Left cardiac atrium (tissue), 4 donors: Measurements from ENCODE around the gene SLC30A7. TPM values are rescaled to one million over a fixed set of nuclear protein-coding genes. Genes with fewer than 3 reads are reported as not detected.
"Not testable (repeated sequence)": the region's sequence is repeated elsewhere in the genome, so short reads cannot be mapped to it uniquely, and the experiment has no call there.

ENCODE experiments used
- ATAC-seq, 2 donors: fragments of 200-7000 bp; cut with Tn5 transposase; one replicate each; pipeline ENCODE4 v1.9.1; 2020; ENCODE audit warnings: mild to moderate bottlenecking in 2 of 2, moderate library complexity in 2 of 2
- DNase-seq: peaks from one replicate; pipeline ENCODE4 v3.0.0-alpha.2; 2020
- intact Hi-C, 2 donors: fragments of 100-400 bp; cut with DNase I; formaldehyde crosslinking; loops; one replicate each; pipeline versions ENCODE4 v1.14.1 to v1.15.1; 2022 to 2023
- long read RNA-seq: library from polyadenylated mRNA; unstranded; transcript quantifications from one replicate; pipeline ENCODE4 v2.0.0, GENCODE V29; 2021
- total RNA-seq, 2 donors: library from RNA; stranded (reverse); fragmentation: NEBNext Ultra II Directional; extraction: Animal tissue kit (Norgen Biotek cat#: 25700); gene quantifications; one replicate each; pipeline ENCODE4 v1.2.1, GENCODE V29; 2021
- donor health status: DM: no; HTN: yes; CAD: no.
- donor health status: DM: no; HTN: yes; CAD: no; lungs with severe emphysema.
- donor health status: DM: yes; HTN: yes; CAD: no.
- donor health status: Dilated cardiomyopathy.

SLC30A7 gene, protein sequence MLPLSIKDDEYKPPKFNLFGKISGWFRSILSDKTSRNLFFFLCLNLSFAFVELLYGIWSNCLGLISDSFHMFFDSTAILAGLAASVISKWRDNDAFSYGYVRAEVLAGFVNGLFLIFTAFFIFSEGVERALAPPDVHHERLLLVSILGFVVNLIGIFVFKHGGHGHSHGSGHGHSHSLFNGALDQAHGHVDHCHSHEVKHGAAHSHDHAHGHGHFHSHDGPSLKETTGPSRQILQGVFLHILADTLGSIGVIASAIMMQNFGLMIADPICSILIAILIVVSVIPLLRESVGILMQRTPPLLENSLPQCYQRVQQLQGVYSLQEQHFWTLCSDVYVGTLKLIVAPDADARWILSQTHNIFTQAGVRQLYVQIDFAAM
- total RNA-seq: 10 to 100 TPM in 1 of 2 donors, 1 to 10 TPM in 1; 7.0 to 14.2 TPM
- long read RNA-seq, full-length matches to known transcripts: 4 of 10 reads
- long read RNA-seq, partial matches to known transcripts: 1 of 10 reads
- long read RNA-seq, other reads (novel, unspliced or antisense): 5 of 10 reads

DNA sequence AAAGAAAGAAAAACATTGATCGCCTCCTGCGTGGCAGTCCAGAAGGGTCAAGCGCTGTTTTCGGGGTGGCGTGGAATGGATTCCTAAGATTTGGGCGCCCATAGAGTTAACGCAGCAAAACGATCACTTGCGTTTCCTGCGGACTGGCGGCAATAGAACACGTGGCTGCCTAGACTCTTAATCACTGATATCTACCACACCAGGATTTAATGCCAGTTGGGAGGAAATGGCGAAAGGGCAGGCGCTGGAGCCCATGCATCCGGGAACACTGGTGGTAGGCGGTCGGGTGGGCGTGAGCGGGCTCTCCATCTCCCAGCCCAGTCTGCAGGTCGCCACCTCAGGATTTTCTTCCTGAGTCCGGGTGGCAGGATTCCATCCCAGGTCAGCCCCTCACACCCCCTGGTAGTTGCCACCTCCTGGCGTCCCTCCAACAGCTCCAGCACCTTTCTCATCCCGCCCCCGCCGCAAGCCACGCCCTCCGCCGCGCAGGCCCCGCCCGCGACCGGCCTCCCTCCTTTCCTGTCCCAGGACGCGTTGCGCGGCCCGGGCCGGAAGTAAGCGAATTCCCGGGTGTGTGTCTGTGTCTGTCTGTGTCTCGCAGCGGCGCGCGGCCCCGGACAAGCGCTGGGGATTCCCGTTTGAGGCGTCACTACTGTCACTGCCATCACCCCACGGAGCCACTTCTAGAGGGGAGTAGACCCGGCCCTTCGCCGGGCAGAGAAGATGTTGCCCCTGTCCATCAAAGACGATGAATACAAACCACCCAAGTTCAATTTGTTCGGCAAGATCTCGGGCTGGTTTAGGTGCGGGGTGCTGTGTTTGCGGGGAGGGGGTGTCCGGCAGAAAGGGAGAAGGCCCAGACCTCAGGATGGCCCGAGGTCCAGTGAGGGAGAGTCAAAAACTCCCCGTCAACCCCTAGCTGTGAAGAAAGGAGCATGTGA lies at the start of gene SLC30A7:
SLC30A7 (plus strand) TSS at position 551 of the 941 bp plus-strand sequence; CDS start at position 724, 173 bp downstream.
- ATAC-seq (peak; percentile 96 to 98), DNase-seq (peak; percentile 96)
- intact Hi-C loops: no loop called here

DNA sequence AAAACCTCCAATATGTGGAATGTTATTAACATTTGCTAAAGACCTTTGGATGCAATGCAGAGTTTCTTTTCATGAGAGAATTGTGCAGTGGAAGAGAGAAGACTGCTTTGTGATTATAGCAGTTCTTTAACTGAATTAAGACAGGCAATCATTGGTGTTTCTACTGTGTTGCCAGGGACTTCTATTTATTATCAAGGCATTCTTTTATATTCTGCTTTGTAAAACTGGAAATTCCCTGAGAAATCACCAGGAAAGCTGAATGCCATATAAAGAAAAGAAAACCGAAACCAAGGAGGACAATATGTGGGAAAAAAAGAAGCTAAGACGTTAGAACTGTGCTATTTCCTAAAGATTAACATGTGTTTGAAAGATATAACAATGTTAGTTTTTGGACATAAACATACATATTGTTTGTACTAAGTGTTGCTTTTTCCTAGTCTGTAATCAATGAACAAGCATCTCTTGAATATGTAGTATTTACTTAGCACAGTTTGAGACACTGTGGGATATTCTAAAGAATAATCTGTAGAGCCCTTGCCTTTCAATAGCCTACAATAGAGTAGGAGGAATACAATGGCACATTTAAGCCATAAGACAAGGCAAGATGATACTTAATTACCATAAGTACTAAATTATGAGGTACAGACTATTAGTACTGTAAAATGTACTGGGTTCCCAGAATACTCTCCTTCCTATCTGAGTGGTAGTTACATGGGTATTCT lies 48.4 kb upstream of the SLC30A7 start:
- intact Hi-C loops: no loop called here
- no peak for DNase-seq
- no peak for ATAC-seq

DNA sequence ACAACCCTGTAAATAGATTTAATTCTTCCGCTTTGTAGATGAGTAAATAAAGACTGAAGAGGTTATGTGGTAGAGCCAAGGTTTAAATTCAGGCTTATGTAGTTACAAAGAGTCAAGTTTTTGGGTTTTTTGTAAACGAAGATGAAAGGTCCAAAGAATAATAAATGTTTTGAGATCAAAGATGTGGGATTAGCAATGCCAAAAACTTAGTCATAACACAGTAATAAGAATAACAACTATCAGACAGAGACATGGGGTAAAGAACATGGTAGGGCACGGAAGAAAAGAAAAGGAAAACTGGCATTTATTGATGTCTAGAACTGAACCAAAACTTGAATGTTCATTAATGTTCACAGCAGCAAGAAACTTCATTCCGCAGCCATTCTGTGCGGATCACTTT lies 44.2 kb upstream of the SLC30A7 start:
- DNase-seq (no peak), ATAC-seq (no peak)
- intact Hi-C loops: no loop called here

DNA sequence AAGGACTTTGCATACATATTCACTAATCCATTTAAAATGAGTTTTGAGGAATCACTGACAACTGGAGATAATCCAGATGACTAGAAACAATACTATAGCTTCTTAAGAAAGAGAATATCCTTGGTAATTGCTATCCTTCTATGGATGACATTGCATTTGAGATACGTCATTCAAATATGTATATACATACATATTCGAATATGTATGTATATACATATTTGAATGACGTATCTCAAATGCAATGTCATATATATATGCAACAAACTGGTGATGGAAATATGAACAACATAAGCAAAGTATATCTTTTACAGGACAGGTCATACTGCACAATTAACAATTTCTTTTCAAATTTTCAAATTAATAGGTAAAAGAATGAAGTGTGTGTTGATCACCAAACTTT lies 42.9 kb upstream of the SLC30A7 start:
- no peak for ATAC-seq
- intact Hi-C loops: no loop called here
- DNase-seq: no peak

DNA sequence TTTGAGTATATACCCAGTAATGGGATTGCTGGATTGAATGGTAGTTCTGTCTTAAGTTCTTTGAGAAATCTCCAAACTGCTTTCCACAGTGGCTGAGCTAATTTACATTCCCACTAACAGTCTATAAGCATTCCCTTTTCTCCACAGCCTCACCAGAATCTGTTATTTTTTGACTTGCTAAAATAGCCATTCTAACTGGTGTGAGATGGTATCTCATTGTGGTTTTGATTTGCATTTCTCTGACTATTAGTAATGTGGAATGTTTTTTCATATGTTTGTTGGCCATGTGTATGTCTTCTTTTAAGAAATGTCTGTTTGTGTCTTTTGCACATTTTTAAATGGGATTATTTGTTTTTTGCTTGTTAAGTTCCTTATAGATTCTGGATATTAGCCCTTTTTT lies 40.8 kb upstream of the SLC30A7 start:
- intact Hi-C loops, DNase-seq, ATAC-seq: not testable (repeated sequence)

DNA sequence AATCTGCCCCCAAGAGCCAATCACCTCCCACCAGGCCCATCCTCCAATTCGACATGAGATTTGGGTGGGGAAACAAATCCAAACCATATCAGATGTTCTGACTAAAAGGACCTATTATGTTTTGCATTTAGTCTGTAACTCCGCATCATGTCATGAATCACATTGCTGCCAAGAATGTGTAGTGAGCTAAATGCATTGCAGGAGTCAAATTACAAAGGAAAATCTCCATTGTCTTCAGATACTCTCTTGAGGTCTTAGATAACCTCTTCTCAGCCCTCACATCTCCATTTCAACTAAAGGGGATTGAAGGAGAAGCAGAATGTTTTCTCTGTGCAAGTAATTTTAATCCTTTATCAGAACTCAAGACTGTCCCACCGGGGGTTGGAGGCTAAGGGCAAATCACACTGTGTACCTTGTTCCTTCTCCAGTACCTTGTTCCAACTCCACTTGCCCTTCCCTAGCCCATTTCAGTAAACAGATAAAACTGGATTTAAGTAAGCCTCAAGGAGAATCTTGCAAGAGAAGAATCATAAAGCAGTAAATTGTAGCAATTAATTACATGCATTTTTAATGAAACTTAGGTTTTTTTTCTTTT lies 35.4 kb upstream of the SLC30A7 start:
- ATAC-seq (no peak), DNase-seq (no peak)
- intact Hi-C loops: loop anchor here in 1 of 2 donors (5.0 to 10.0 kb wide), 2 partner anchors 248 to 1046 kb away; no protein-coding TSS in a partner anchor

DNA sequence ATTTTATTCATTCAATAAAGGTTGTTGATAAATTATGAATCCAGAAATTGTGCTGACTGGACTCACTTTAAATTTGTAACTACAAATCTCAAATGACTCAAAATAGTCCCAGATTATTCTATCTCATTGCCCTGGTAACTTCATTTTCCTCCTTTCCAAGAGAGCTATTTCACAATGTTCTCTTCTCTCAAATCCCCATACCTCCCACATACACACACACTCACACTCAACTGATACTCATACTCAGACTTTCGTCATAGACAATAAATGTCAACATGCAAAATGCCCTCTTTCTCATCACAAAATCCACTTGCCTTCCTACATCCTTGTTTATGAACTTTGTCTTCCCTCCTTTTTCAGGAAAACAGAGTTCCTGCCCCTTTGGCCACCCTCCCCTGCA lies 34.5 kb upstream of the SLC30A7 start:
- intact Hi-C loops: loop anchor here in 1 of 2 donors (5.0 to 10.0 kb wide), 2 partner anchors 249 to 1047 kb away; no protein-coding TSS in a partner anchor
- peak in 1 of 2 donors; percentile 79 for ATAC-seq
- no peak for DNase-seq

DNA sequence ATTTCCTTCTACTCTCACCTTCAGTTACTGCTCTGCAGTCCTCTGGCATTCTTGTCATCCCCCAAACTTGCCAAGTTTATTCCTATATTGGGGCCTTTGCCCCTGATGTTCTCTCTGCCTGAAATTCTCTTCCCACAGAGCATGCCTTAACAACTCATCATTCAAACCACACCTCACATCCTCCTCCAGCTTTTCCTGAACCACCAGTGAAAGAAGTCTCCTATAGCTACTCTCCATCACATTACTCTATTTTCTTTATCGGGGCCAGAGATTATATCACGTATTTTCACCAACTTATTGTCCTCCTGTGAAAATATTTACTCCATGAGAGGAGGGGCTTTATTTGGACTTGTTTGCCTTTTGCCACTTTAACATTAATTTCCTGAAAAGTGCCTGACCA lies 33.3 kb upstream of the SLC30A7 start:
- ATAC-seq (peak in 1 of 2 donors; percentile 44), DNase-seq (no peak)
- intact Hi-C loops: loop anchor here in 1 of 2 donors (5.0 to 10.0 kb wide), 2 partner anchors 250 to 1048 kb away; no protein-coding TSS in a partner anchor

DNA sequence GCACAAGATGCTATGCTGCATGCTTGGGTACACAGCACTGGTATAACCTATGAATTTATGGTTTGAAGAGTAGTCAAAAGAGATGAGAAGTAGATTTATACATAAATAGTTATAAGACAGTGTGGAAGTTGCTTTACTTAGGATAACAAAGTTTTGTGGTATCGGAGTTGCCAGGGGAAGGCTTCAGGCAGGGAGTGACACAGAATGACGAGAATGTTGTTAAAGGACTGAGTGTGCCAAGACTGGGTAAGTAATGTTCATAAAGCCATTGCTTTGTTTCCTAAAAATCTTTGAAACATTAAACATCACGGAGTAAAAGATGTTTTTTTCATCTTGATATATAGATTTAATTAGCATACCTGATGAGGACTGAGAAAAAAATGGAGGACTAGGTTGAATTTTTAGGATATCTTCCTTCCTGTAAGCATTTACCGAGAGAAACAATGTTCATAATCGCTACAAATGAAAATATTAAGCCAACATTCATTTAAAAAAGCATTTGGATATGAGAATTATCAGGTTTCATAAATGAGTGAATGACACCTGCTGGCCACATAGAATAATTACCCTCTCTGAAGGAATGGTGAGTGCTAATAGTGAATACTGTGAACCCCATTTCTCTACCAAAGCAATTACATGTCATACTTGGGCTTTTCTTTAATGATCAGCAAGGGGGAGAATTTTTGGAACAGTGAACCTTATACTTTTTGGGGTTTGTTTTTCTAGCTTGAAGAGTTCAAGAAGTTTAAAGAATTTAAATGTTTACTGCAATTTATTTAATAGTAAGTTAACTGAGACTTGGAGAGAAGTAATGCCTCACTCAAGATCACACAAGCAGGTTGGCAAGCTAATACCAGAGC lies 29.6 kb upstream of the SLC30A7 start:
- ATAC-seq (peak; percentile 62 to 70), DNase-seq (no peak)
- intact Hi-C loops: loop anchor here (2.0 to 10.0 kb wide), 3 partner anchors 259 to 1051 kb away; no protein-coding TSS in a partner anchor

DNA sequence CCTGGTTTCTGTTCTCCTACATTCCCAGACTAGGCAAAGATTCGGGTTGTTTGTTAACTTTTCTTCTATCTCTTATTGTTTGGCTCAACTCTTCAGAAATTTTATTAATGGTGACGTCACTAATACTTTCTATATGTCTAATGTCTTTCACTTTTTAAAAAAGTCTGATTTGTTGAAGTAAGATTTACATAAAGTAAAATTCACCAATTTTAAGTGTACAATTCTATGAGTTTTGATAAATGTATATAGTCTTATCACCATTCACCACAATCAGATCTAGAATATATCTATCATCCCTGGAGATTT lies 29.0 kb upstream of the SLC30A7 start:
- intact Hi-C loops: loop anchor here (2.0 to 10.0 kb wide), 3 partner anchors 260 to 1052 kb away; no protein-coding TSS in a partner anchor
- ATAC-seq (no peak), DNase-seq (no peak)

DNA sequence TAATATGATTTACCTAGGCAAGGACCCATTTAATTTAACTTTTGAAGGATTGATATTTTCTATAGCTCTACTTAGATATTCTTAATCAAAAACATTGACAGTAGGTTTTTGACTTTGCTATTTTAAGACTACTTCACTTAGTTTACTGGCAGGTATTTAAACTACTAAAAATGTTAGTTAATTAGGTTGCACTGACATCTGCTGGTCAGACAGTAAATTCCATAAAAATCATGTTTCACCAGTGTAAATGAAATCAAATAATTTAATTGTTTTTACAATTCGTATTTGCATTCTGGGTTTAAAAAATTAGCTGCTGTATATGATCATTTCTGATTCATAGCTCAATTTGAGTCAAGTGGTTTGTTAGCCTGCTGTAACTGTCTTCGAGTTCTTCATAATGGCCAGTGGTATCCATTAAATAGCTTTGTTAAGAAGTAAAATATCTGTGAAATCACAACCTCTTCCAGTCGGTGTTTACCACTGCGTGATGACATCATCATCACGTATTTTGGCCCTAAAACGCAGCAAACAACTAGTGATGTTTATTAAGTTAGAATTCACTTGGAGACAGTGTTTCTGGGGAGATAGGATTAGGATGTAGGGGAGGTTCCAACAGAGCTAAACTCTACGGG lies 27.4 kb upstream of the SLC30A7 start:
- intact Hi-C loops: loop anchor here (2.0 to 10.0 kb wide), 3 partner anchors 406 to 1054 kb away; no protein-coding TSS in a partner anchor
- ATAC-seq (peak in 1 of 2 donors; percentile 17), DNase-seq (no peak)

DNA sequence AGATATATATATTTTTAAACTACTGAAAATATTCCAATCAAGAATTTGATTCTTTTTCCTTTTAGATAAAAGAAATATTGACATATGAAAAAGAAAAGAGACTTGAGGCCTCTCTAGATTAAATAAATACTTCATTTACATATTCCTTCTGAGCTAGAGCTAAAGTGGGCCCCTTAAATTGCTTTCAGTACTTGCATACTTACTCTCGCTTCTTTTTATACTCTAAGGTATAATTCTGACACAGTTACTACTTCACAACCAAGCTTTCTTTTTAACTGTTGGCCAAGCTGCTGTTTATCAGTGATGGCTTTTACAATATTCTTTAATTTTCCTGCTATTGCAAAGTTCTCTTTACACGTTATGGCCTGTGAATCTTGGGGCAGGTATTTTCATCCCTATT lies 25.9 kb upstream of the SLC30A7 start:
- DNase-seq (no peak), ATAC-seq (no peak)
- intact Hi-C loops: loop anchor here (2.0 to 10.0 kb wide), 3 partner anchors 407 to 1055 kb away; no protein-coding TSS in a partner anchor

DNA sequence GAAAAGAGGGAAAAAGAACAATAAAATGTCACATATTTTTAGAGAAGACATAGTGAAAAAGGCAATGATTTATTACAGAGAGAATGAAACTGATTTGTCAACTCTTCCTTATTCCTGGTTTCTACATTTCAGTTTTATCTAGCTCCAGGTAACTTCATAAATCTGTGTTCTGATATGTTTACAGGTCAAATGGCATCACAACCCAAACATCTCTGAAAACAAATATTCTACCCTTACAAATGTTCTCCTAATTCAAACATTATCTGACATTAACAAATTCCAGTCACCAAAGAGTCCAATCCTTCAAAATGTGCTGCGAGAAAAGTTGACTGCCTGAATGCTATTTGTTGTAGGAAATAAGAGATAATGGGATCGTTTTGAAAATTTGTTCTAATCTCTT lies 21.5 kb upstream of the SLC30A7 start:
- ATAC-seq (no peak), DNase-seq (no peak)
- intact Hi-C loops: no loop called here

DNA sequence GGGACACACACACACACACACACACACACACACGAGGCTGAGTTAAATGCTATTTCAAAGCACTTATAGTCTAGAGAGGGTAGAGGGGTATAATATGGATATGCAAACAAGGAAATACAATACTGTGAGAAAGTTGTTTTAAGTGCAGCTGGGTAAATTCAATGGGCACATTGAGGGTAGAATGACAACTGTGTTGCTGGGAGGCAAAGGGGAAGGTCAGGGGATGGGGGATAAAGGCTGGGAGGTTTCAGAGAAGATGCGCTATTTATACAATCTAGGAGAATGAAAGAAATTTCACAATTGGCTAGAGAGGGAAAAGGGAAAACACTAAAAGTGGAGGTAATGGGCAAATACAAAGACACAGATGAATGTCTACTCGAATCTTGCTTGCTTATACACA lies 20.7 kb upstream of the SLC30A7 start:
- DNase-seq: no peak
- ATAC-seq: no peak
- intact Hi-C loops: no loop called here

DNA sequence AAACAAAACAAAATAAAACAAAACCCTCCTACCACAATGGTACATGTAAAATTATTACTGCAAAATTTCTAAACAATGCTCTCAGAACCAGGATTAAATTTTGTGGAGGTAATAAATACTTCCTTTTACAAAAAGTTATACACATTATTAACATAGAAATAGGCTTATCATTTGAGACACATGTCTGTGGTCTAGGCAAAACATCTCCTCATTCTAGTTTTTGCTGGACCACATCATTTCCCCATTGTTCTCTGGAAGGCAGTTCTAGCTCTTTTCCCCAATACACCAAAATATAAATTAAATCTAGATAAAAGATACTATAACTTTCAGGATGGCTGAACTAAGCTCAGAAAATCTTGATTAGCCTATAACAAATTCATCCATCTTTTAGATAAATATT lies 19.6 kb upstream of the SLC30A7 start:
- ATAC-seq: no peak
- intact Hi-C loops: no loop called here

DNA sequence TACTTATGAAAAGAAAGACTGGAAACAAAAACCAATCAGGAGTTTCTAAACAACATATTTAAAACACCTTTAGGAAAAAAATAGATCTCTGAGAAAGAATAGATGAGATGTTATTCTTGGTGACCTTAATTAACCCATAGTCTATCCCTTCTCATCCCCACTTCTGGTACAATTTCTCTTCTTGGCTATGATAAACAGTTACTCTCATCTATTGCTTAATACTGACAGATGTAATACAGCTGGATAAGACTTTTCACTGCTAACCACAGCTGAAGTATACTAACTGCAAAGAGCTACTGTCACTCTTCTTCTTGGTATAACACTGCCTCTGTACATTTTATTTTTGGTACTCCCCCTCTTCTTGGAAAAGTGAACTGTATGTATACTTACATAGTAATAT lies 16.5 kb upstream of the SLC30A7 start:
- DNase-seq (no peak), ATAC-seq (no peak)
- intact Hi-C loops: no loop called here

More for the DNA sequence above, 19.6 kb upstream of the SLC30A7 start:
- no peak for DNase-seq

DNA sequence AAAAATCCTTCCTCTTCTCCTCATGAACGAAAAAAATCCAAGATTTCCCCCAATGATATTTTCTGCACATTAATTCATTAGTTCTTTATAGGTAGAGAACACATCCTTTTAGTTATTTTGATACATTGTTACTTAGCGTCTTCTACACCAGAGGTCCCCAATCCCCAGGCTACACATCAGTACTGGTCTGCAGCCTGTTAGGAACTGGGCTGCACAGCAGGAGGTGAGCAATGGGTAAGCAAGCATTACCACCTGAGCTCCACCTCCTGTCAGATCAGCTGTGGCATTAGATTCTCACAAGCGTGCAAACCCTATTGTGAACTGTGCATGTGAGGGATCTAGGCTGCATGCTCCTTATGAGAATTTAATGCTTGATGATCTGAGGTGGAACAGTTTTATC lies 14.2 kb upstream of the SLC30A7 start:
- ATAC-seq: no peak
- intact Hi-C loops: no loop called here
- DNase-seq: no peak
